Measurements from ENCODE around the gene GRM1. TPM values are rescaled to one million over a fixed set of nuclear protein-coding genes. Genes with fewer than 3 reads are reported as not detected.

Gene GRM1
- total and polyA plus RNA-seq, 2 experiments from 2014 or later = not detected

DNA sequence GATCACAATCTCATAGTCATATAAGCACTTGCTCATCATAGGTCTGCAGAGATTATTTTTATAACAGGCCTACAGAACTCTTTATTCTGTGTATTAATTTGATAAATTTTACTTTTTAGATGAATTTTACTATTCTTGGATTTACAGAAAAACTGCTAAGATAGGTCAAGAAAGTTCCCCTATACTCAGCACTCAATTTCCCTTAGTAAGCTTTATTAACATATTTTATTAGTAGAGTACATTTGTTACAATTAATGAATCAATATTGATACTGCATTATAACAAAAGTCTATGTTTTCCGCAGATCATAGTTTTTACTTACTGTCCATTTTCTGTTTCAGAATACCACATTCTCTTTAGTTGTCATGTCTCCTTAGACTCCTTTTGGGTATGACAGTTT is 148.9 kb downstream of the GRM1 start:
- H3K9me3 ChIP-seq (ENCODE audit: low read depth) = no peaks in the 10 kb centered on the region
- H3K27me3 ChIP-seq (replicated peaks; ENCODE audit: insufficient read depth) = no peaks in the 10 kb centered on the region
- in situ Hi-C loops (cut with MboI) = no loop called here
- no peaks in the 10 kb centered on the region for H4K20me1 ChIP-seq (ENCODE audit: insufficient read depth)
- no peaks in the 10 kb centered on the region for H3K36me3 ChIP-seq (ENCODE audit: low read depth)
- H3K9ac ChIP-seq = no peak overlapping the region
- H2AFZ ChIP-seq = no peak overlapping the region
- TF ChIP-seq EZH2 (IDR thresholded peaks at IDR 0.05; ENCODE audit: insufficient read depth, poor library complexity, severe bottlenecking) (no peak), EZH2phosphoT487 (IDR thresholded peaks at IDR 0.05; ENCODE audit: insufficient read depth, low read depth) (no peak)
- no peaks in the 10 kb centered on the region for H3K4me1 ChIP-seq (ENCODE audit: insufficient read depth)
- no peaks in the 10 kb centered on the region for H3K9me2 ChIP-seq (ENCODE audit: insufficient read depth)
- no peak overlapping the region for H3K4me2 ChIP-seq (ENCODE audit: unreplicated experiment)
- H3K4me3 ChIP-seq = no peak overlapping the region
- no peak for DNase-seq
- no peaks in the 10 kb centered on the region for H3F3A ChIP-seq (ENCODE audit: insufficient read depth)
- 49 to 50% methylated on average over 1 of the region's 1 CpG for WGBS, 2 experiments (ENCODE audit: low coverage in 1 of 2, low lambda C conversion rate in 2 of 2, missing lambda C conversion rate in 2 of 2)
- H3K79me2 ChIP-seq (ENCODE audit: insufficient read depth) = no peaks in the 10 kb centered on the region
- H3K27ac ChIP-seq = no peak overlapping the region

- in situ Hi-C loops (cut with MboI) = no loop called here
- no peaks in the 10 kb centered on the region for H3K79me2 ChIP-seq (ENCODE audit: insufficient read depth)
Observed at GRCh38 chr6:146183831-146184230, 155.0 kb downstream of the GRM1 start.

GRCh38 chr6:146184701-146185100 is 155.8 kb downstream of the GRM1 start:
- Histone ChIP-seq H3K27me3 (replicated peaks; ENCODE audit: insufficient read depth) (no peaks in the 10 kb centered on the region), H3F3A (ENCODE audit: insufficient read depth) (no peaks in the 10 kb centered on the region), H3K9me3 (ENCODE audit: low read depth) (no peaks in the 10 kb centered on the region), H3K27ac (no peak overlapping the region), H4K20me1 (ENCODE audit: insufficient read depth) (no peaks in the 10 kb centered on the region), H3K4me2 (ENCODE audit: unreplicated experiment) (no peak overlapping the region), H2AFZ (no peak overlapping the region), H3K4me1 (ENCODE audit: insufficient read depth) (no peaks in the 10 kb centered on the region), H3K4me3 (no peak overlapping the region), H3K9ac (no peak overlapping the region), H3K36me3 (ENCODE audit: low read depth) (no peaks in the 10 kb centered on the region), H3K79me2 (ENCODE audit: insufficient read depth) (no peaks in the 10 kb centered on the region), H3K9me2 (ENCODE audit: insufficient read depth) (no peaks in the 10 kb centered on the region)
- DNase-seq = no peak
- TF ChIP-seq EZH2 (IDR thresholded peaks at IDR 0.05; ENCODE audit: insufficient read depth, poor library complexity, severe bottlenecking) (no peak), EZH2phosphoT487 (IDR thresholded peaks at IDR 0.05; ENCODE audit: insufficient read depth, low read depth) (no peak)
- WGBS, 2 experiments (ENCODE audit: low coverage in 1 of 2, low lambda C conversion rate in 2 of 2, missing lambda C conversion rate in 2 of 2) = 32 to 36% methylated on average over 1 of the region's 1 CpG
- in situ Hi-C loops (cut with MboI) = no loop called here

More at GRCh38 chr6:146183831-146184230, 155.0 kb downstream of the GRM1 start:
- no peaks in the 10 kb centered on the region for H3K4me1 ChIP-seq (ENCODE audit: insufficient read depth)
- no peak overlapping the region for H3K4me2 ChIP-seq (ENCODE audit: unreplicated experiment)
- WGBS, 2 experiments (ENCODE audit: low coverage in 1 of 2, low lambda C conversion rate in 2 of 2, missing lambda C conversion rate in 2 of 2) = 43 to 52% methylated on average over 1 of the region's 1 CpG
- no peaks in the 10 kb centered on the region for H3F3A ChIP-seq (ENCODE audit: insufficient read depth)
- no peaks in the 10 kb centered on the region for H3K9me3 ChIP-seq (ENCODE audit: low read depth)
- no peak for DNase-seq
- H3K27ac ChIP-seq = no peak overlapping the region
- no peak overlapping the region for H3K9ac ChIP-seq
- TF ChIP-seq EZH2phosphoT487 (IDR thresholded peaks at IDR 0.05; ENCODE audit: insufficient read depth, low read depth) (no peak), EZH2 (IDR thresholded peaks at IDR 0.05; ENCODE audit: insufficient read depth, poor library complexity, severe bottlenecking) (no peak)
- no peaks in the 10 kb centered on the region for H3K9me2 ChIP-seq (ENCODE audit: insufficient read depth)
- no peaks in the 10 kb centered on the region for H4K20me1 ChIP-seq (ENCODE audit: insufficient read depth)
- H3K27me3 ChIP-seq (replicated peaks; ENCODE audit: insufficient read depth) = no peaks in the 10 kb centered on the region
- H3K36me3 ChIP-seq (ENCODE audit: low read depth) = no peaks in the 10 kb centered on the region
- no peak overlapping the region for H3K4me3 ChIP-seq
- no peak overlapping the region for H2AFZ ChIP-seq

GRCh38 chr6:146189131-146189530 is 160.3 kb downstream of the GRM1 start:
- in situ Hi-C loops (cut with MboI) = no loop called here

GRCh38 chr6:146190581-146190980 is 161.7 kb downstream of the GRM1 start:
- Histone ChIP-seq H3K4me2 (ENCODE audit: unreplicated experiment) (no peak overlapping the region), H3K9ac (no peak overlapping the region), H3K9me3 (ENCODE audit: low read depth) (no peaks in the 10 kb centered on the region), H3K4me1 (ENCODE audit: insufficient read depth) (no peaks in the 10 kb centered on the region), H3K36me3 (ENCODE audit: low read depth) (no peaks in the 10 kb centered on the region), H3K9me2 (ENCODE audit: insufficient read depth) (no peaks in the 10 kb centered on the region), H4K20me1 (ENCODE audit: insufficient read depth) (no peaks in the 10 kb centered on the region), H3K4me3 (no peak overlapping the region), H2AFZ (no peak overlapping the region), H3K79me2 (ENCODE audit: insufficient read depth) (no peaks in the 10 kb centered on the region), H3K27ac (no peak overlapping the region), H3F3A (ENCODE audit: insufficient read depth) (no peaks in the 10 kb centered on the region), H3K27me3 (replicated peaks; ENCODE audit: insufficient read depth) (no peaks in the 10 kb centered on the region)
- in situ Hi-C loops (cut with MboI) = no loop called here
- DNase-seq = no peak
- TF ChIP-seq EZH2phosphoT487 (IDR thresholded peaks at IDR 0.05; ENCODE audit: insufficient read depth, low read depth) (no peak), EZH2 (IDR thresholded peaks at IDR 0.05; ENCODE audit: insufficient read depth, poor library complexity, severe bottlenecking) (no peak)
- WGBS, 2 experiments (ENCODE audit: low coverage in 1 of 2, low lambda C conversion rate in 2 of 2, missing lambda C conversion rate in 2 of 2) = 6 to 17% methylated on average over 2 of the region's 2 CpGs

More at GRCh38 chr6:146189131-146189530, 160.3 kb downstream of the GRM1 start:
- no peak for TF ChIP-seq EZH2phosphoT487 (IDR thresholded peaks at IDR 0.05; ENCODE audit: insufficient read depth, low read depth)
- no peak for TF ChIP-seq EZH2 (IDR thresholded peaks at IDR 0.05; ENCODE audit: insufficient read depth, poor library complexity, severe bottlenecking)
- Histone ChIP-seq H3K9me2 (ENCODE audit: insufficient read depth) (no peaks in the 10 kb centered on the region), H3K4me3 (no peak overlapping the region), H3K9me3 (ENCODE audit: low read depth) (no peaks in the 10 kb centered on the region), H3K4me1 (ENCODE audit: insufficient read depth) (no peaks in the 10 kb centered on the region), H3K27me3 (replicated peaks; ENCODE audit: insufficient read depth) (no peaks in the 10 kb centered on the region), H3K9ac (no peak overlapping the region), H4K20me1 (ENCODE audit: insufficient read depth) (no peaks in the 10 kb centered on the region), H3K4me2 (ENCODE audit: unreplicated experiment) (no peak overlapping the region), H3K27ac (no peak overlapping the region), H3F3A (ENCODE audit: insufficient read depth) (no peaks in the 10 kb centered on the region), H2AFZ (no peak overlapping the region), H3K36me3 (ENCODE audit: low read depth) (no peaks in the 10 kb centered on the region), H3K79me2 (ENCODE audit: insufficient read depth) (no peaks in the 10 kb centered on the region)
- no peak for DNase-seq
- WGBS, 2 experiments (ENCODE audit: low coverage in 1 of 2, low lambda C conversion rate in 2 of 2, missing lambda C conversion rate in 2 of 2) = 16 to 32% methylated on average over 3 of the region's 3 CpGs

Data from GM23248 (cell line).